ENCODE data around the gene CD28. TPM values are rescaled to one million over a fixed set of nuclear protein-coding genes. Genes with fewer than 3 reads are reported as not detected.
"Not testable (repeated sequence)": the region's sequence is repeated elsewhere in the genome, so short reads cannot be mapped to it uniquely, and the experiment has no call there.

Gene CD28
- total RNA-seq, 6 donors from 2014 or later: under 0.01 to 3.3 (median 1.4) TPM

DNA sequence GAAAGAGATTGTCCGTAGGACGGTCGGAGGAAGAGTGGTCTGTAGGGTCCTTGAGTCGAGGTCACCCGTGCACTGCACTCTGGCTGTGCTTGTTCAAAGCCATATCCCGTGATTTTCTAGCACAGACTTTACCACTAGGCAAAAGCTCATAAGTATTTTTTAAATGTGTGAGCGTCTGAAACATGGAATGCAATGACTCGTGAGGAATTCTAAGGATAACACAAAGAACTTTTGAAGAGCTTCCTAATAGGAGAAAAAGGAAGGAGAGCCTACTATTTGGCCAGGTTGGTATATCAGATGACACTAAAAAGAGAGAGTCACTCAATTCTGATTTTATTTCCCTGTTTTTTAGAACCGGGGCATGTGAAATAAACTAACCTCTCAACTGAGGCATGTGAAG is 68.3 kb downstream of the CD28 start:
- Histone ChIP-seq H3K36me3 (no peaks in the 10 kb centered on the region), H3K4me1 (no peaks in the 10 kb centered on the region), H3K27me3 (no peaks in the 10 kb centered on the region), H3K27ac (no peak overlapping the region), H3K4me3 (no peak overlapping the region), H3K9me3 (no peaks in the 10 kb centered on the region)
- TF ChIP-seq POLR2A (IDR thresholded peaks at IDR 0.05): no peak
- TF ChIP-seq POLR2AphosphoS5 (IDR thresholded peaks at IDR 0.05): no peak
- TF ChIP-seq, protein P1, sequence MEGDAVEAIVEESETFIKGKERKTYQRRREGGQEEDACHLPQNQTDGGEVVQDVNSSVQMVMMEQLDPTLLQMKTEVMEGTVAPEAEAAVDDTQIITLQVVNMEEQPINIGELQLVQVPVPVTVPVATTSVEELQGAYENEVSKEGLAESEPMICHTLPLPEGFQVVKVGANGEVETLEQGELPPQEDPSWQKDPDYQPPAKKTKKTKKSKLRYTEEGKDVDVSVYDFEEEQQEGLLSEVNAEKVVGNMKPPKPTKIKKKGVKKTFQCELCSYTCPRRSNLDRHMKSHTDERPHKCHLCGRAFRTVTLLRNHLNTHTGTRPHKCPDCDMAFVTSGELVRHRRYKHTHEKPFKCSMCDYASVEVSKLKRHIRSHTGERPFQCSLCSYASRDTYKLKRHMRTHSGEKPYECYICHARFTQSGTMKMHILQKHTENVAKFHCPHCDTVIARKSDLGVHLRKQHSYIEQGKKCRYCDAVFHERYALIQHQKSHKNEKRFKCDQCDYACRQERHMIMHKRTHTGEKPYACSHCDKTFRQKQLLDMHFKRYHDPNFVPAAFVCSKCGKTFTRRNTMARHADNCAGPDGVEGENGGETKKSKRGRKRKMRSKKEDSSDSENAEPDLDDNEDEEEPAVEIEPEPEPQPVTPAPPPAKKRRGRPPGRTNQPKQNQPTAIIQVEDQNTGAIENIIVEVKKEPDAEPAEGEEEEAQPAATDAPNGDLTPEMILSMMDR (IDR thresholded peaks at IDR 0.05): no peak
- TF ChIP-seq EP300 (IDR thresholded peaks at IDR 0.05): no peak
- no peak for ATAC-seq (ENCODE audit: low FRiP score in 2 of 2)
- no peak for DNase-seq
- 59 to 66% methylated on average over 9 of the region's 9 CpGs for WGBS, 2 donors

DNA sequence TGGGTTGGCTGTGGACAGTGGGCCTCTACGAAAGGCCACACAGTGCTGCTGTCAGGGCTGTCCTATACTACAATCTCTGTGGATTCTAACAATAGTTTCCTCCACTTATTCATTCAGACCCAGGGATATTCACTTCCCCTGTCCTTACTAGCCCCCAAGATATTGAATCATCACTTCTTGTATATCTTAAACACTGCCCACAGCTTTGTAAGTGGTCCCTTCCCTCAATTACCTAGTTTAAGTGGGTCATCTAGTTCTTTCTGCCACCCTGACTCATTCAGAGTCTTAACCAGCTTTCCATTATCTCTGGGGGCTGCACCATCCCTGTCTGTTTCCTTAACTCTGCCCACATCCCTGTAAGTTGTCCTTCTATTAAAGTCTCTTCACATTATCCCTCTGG is 69.2 kb downstream of the CD28 start:
- Histone ChIP-seq H3K9me3 (no peaks in the 10 kb centered on the region), H3K36me3 (no peaks in the 10 kb centered on the region), H3K27me3 (no peaks in the 10 kb centered on the region), H3K4me1 (no peaks in the 10 kb centered on the region), H3K27ac (no peak overlapping the region), H3K4me3 (no peak overlapping the region)
- TF ChIP-seq, protein P1 (IDR thresholded peaks at IDR 0.05): no peak
- TF ChIP-seq POLR2AphosphoS5 (IDR thresholded peaks at IDR 0.05) (no peak), POLR2A (IDR thresholded peaks at IDR 0.05) (no peak), EP300 (IDR thresholded peaks at IDR 0.05) (no peak)
- 100% methylated on average over 1 of the region's 1 CpG for WGBS, 2 donors
- ATAC-seq (ENCODE audit: low FRiP score in 2 of 2) (no peak), DNase-seq (no peak)

DNA sequence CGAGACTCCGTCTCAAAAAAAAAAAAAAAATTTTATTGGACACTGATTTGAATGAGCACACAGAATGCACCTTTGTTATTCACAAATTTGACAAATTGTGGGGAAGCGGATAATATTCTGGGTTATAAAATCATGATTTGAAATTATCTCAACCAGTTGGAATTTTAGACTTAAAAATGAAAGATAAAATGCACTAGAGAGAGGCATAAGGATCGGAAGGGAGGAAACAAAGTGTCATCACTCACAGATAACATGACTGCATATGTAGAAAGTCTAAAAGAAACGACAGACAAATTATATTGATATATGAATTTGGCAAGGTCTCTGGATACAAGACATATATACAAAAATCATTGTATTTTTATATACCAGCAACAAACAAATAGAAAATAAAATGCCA is 70.6 kb downstream of the CD28 start:
- Histone ChIP-seq H3K4me3 (no peak overlapping the region), H3K36me3 (no peaks in the 10 kb centered on the region), H3K4me1 (peaks cover 2 to 5% (median 3%) of the 10 kb centered on the region in 4 donors), H3K27ac (no peak overlapping the region), H3K27me3 (no peaks in the 10 kb centered on the region), H3K9me3 (no peaks in the 10 kb centered on the region)
- 74 to 78% methylated on average over 5 of the region's 5 CpGs for WGBS, 2 donors
- ATAC-seq (ENCODE audit: low FRiP score in 2 of 2) (no peak), DNase-seq (no peak)
- TF ChIP-seq, protein P1 (IDR thresholded peaks at IDR 0.05): no peak
- TF ChIP-seq POLR2A (IDR thresholded peaks at IDR 0.05) (no peak), EP300 (IDR thresholded peaks at IDR 0.05) (no peak)

DNA sequence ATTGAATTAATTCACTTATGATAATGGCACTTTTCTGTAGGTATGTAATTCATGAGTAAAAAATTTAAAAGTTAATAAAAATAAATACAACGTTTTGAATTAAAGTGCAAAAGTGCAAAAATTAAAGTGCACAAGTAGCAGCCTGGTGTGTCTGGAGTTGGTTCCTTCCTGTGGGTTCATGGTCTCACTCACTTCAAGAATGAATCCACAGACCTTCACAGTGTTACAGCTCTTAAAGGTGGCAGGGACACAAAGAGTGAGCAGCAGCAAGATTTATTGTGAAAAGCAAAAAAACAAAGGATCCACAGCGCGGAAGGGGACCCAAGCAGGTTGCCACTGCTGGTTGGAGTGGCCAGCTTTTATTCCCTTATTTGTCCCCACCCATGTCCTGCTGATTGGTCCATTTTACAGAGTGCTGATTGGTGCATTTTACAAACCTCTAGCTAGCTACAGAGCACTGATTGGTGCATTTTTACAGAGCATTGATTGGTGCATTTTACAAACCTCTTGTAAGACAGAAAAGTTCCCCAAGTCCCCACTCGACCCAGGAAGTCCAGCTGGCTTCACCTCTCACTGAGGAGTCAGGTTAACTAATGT is 73.1 kb downstream of the CD28 start:
- ATAC-seq (ENCODE audit: low FRiP score in 2 of 2); H3K27me3 ChIP-seq; H3K4me3 ChIP-seq; H3K36me3 ChIP-seq; H3K9me3 ChIP-seq; DNase-seq; H3K27ac ChIP-seq: not testable (repeated sequence)
- WGBS, 2 donors: 77 to 88% methylated on average over 4 of the region's 4 CpGs
- peaks cover 17 to 26% (median 20%) of the 10 kb centered on the region in 4 donors for H3K4me1 ChIP-seq

DNA sequence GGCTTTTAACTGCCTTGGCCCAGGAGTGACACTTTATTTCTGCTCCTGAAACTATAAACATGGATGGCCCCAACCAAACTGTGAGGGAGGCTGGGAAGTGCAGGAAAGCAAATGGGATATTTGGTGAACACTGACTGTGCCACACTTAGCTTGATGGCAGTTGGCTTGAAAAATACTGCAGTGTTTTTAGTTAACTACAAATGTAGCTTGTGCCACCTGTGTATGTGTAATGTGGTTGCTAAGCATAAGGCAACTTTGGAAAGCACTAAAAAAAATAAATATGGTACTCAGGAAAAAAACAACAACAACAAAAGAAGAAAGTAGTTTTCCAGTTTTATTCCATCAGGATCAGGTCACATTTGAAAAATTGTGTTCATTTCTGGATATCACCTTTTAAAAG is 73.8 kb downstream of the CD28 start:
- no peak for TF ChIP-seq POLR2A (IDR thresholded peaks at IDR 0.05)
- no peak for TF ChIP-seq EP300 (IDR thresholded peaks at IDR 0.05)
- TF ChIP-seq, protein P1 (IDR thresholded peaks at IDR 0.05): no peak
- Histone ChIP-seq H3K27ac (no peak overlapping the region), H3K9me3 (no peaks in the 10 kb centered on the region), H3K4me3 (no peak overlapping the region), H3K27me3 (no peaks in the 10 kb centered on the region), H3K4me1 (peaks cover 17 to 26% (median 20%) of the 10 kb centered on the region in 4 donors), H3K36me3 (no peaks in the 10 kb centered on the region)
- ATAC-seq (ENCODE audit: low FRiP score in 2 of 2): no peak
- no peak for DNase-seq
